Umbilical cord (tissue), 2 donors: ENCODE results near the gene ERVH48-1. TPM values are rescaled to one million over a fixed set of nuclear protein-coding genes. Genes with fewer than 3 reads are reported as not detected.
"Not testable (repeated sequence)": the region's sequence is repeated elsewhere in the genome, so short reads cannot be mapped to it uniquely, and the experiment has no call there.

ENCODE experiments used
- DNase-seq: peaks from one replicate; pipeline ENCODE4 v3.0.0-alpha.2; 2015; ENCODE audit warnings: low spot score
- total RNA-seq: library from RNA; depleted of rRNA; stranded (reverse); fragments of >200 nt; gene quantifications from one replicate; pipeline ENCODE4 v1.2.3, GENCODE V29; 2014; ENCODE audit warnings: low replicate concordance; ENCODE audit not compliant: insufficient read depth

The ERVH48-1 gene
- total RNA-seq: not detected

- DNase-seq: peak; percentile 34
Observed at GRCh38 chr21:42925114-42925926, at the start of gene ERVH48-1. Gene ERVH48-1, minus strand, starts transcription at chr21:42925630. Its CDS starts 6,624 bp downstream, at chr21:42919006.

DNA sequence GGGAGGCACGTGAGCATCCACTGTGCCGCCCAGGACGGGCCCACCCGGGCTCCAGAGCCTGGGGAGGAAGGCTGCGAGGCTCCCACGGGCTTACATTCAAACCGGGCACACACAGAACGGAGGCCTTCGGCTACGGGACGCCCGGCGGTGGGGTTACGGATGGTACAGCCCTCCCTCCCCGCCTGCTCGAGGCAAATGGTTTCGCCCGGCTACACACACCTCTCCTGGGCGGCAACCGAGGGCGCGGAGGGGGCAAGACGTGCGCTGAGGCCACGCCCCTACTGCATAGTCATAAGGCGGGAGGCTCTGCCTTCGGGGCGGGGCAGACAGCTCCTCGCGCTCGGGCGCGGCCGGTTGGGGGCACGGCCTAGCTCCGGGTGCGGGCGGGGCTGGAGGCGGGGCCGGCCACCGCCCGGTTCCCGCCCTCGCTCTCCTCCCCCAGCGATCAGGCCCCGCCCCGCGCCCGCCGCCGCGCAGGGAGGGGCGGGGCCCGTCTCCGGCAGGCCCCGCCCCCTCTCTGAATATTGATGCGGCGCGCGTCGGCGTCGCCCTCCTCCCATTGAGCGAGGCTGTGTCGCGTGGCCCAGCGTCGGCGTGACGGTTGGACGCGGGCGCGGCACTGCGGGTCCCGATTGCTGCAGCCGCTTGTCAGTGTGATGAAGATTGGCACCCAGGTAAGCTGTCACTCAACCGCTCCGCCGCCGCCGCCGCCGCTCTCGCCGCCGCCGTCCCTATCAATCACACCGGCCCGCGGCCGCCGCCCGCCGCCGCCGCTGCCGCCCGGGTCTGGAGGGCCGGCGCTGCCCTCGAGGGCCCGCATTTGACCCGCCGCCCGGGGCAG is 48.8 kb upstream of the ERVH48-1 start, which contains the start of gene PKNOX1:
Gene PKNOX1, plus strand, starts transcription at position 572 of the 841 bp plus-strand sequence. CDS start 29,820 bp downstream, outside the sequence.
- DNase-seq: peak; percentile 99

- DNase-seq: no peak
Observed at GRCh38 chr21:42973309-42973990, 48.0 kb upstream of the ERVH48-1 start.

DNA sequence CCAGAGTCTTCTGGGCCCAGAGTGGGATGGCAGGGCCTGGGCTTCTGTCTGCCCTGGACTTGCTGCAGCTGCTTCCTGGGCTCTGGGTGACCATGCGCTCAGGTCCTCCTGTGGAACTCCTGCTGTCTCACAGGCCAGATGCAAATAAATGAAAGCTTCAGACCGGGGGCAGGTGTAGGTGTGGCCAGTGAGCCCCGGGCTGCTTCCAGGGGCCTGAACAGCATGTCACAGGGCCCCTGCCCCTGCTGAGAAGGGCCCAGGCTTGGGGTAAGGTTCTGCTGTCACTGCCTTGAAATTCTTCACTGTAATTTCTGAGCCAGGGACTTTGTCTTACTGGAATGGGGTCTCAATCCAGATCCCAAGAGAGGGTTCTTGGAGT is 46.5 kb upstream of the ERVH48-1 start:
- no peak for DNase-seq

DNA sequence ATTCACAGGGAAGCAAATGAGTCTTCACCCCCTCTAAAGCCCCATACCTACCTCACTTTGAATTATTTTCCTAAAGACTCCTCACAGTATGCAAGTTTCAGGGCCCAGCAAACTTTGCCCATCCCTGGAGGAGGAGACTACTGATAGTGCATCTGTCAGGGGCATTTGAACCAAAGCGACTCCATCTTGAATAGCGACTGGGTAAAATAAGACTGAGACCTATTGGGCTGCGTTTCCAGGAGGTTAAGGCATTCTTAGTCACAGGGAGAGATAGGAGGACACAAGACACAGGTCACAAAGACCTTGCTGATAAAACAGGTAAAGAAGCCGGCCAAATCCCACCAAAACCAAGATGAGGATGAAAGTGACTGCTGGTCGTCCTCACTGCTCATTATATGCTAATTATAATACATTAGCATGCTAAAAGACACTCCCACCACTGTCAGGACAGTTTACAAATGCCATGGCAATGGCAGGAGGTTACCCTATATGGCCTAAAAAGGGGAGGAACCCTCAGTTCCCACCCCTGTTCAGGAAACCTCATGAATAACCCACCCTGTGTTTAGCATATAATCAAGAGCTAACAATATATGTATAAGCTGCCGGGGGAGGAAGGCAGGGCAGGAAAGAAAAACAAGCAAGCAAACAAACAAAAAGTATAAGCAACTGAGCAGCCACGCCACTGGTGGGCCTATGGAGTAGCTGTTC is 45.7 kb upstream of the ERVH48-1 start:
- DNase-seq: no peak

- no peak for DNase-seq
Observed at GRCh38 chr21:42969193-42969600, 43.8 kb upstream of the ERVH48-1 start.

DNA sequence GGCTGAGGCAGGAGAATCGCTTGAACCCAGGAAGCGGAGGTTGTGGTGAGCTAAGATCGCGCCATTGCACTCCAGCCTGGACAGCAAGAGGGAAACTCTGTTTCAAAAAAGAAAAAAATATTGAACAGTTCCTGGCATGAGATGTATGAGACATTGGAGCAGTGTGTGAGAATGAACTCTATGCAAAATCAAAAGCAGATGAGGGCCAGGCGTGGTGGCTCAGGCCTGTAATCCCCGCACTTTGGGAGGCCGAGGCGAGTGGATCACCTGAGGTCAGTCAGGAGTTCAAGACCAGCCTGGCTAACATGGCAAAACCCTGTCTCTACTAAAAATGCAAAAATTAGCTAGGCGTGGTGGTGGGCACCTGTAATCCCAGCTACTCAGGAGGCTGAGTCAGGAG is 42.2 kb upstream of the ERVH48-1 start:
- not testable (repeated sequence) for DNase-seq

- no peak for DNase-seq
Observed at GRCh38 chr21:42965211-42965560, 39.8 kb upstream of the ERVH48-1 start.

GRCh38 chr21:42964546-42965210 is 39.2 kb upstream of the ERVH48-1 start:
- no peak for DNase-seq

GRCh38 chr21:42964086-42964485 is 38.7 kb upstream of the ERVH48-1 start:
- no peak for DNase-seq

- peak; percentile 60 for DNase-seq
Observed at GRCh38 chr21:42962380-42963007, 37.1 kb upstream of the ERVH48-1 start.

- DNase-seq: no peak
Observed at GRCh38 chr21:42959728-42960127, 34.3 kb upstream of the ERVH48-1 start.

DNA sequence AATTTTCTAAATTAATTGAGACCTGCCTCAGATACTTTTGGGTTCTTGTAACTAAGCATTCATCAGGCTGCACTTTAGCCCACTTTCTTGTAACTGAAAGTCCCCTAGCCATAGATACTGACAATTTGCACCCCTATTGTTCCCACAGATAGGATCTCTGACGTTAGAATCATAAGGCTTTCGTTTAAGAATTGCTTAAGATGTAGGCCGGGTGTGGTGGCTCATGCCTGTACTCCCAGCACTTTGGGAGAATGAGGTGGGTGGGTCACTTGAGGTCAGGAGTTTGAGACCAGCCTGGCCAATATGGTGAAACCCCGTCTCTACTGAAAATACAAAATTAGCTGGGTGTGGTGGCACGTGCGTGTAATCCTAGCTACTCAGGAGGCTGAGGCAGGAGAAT is 32.7 kb upstream of the ERVH48-1 start:
- DNase-seq: not testable (repeated sequence)

DNA sequence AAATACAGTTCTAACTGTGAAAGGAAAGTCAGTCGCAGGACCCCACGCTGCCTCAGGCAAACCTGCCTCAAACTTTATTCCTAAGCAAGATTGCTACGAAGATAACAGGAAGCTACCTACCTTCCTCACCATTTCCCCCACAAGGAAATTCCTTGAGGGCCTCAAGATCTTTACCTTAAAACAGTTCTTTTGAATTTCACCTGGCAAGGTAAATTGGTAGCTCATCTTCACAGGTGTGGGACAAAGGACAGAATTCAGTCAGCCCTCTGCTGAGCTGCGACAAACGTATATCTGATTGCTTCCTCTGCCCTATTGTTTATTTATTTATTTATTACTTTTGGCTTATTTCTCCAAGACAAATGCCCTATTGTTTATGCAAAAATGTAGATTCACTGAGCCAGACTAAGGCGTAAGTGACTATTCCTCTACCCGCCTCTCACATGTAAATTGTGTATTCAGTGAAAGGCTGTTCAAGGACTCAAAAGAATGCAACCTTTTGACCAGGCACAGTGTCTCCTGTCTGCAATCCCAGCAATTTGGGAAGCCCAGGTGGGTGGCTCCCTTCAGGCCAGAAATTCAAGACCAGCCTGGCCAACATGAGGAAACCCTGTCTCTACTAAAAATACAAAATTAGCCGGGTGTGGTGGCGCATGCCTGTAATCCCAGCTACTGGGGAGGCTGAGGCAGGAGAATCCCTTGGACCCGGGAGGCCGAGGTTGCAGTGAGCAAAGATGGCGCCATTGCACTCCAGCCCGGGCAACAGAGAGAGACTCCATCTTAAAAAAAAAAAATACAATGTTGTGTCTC is 31.6 kb upstream of the ERVH48-1 start:
- DNase-seq: no peak

DNA sequence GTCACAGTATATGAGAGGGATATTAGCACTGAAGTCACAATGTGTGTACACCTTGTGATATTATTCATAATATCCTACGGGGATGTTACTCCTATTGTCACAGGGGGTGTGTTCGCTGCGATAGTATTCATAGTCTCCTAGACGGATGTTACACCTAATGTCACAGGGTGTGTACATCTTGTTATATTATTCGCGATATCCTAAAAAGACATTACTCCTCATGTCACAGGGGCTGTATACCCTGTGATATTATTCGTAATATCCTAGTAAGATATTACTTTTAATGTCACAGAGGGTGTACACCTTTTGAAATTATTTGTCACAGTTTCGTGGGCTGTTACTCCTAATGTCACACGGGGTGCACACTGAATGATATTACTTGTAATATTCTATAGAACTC is 25.8 kb upstream of the ERVH48-1 start:
- not testable (repeated sequence) for DNase-seq

DNA sequence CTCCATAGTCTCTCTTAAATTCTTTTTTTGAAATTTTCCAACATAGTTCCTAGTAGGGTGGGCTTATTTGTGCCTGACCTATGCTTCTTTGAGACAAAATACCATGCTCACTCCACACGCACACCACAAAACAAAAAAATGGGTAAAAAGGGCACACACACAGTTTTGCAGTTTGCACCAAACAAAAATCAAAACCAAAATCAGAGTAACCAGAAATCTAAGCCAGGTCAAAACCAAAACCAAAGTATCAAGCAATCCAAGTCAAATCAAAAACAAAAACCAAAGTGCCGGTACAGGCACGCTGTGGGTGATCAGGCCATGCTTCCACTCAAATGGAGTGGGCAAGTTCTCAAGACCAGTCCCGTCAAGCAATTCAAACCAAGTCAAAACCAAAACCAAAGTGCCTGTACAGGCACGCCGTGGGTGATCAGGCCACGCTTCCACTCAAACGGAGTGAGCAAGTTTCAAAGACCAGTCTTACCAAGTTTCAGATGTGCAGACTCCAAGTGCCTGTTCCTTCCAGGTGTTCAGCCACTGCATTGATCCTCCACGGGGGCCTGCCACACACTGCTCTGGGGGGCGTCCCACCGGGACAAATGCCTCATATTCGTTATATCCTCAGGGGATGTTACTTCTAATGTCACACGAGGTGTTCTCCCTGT is 23.8 kb upstream of the ERVH48-1 start:
- not testable (repeated sequence) for DNase-seq

GRCh38 chr21:42942244-42942643 is 16.8 kb upstream of the ERVH48-1 start:
- no peak for DNase-seq

- DNase-seq: no peak
Observed at GRCh38 chr21:42941696-42942085, 16.3 kb upstream of the ERVH48-1 start.
